Measurements from ENCODE around the gene CACNB1.

CACNB1 gene
- total RNA-seq = 7.6 to 14.9 reads per million in 2 experiments

DNA sequence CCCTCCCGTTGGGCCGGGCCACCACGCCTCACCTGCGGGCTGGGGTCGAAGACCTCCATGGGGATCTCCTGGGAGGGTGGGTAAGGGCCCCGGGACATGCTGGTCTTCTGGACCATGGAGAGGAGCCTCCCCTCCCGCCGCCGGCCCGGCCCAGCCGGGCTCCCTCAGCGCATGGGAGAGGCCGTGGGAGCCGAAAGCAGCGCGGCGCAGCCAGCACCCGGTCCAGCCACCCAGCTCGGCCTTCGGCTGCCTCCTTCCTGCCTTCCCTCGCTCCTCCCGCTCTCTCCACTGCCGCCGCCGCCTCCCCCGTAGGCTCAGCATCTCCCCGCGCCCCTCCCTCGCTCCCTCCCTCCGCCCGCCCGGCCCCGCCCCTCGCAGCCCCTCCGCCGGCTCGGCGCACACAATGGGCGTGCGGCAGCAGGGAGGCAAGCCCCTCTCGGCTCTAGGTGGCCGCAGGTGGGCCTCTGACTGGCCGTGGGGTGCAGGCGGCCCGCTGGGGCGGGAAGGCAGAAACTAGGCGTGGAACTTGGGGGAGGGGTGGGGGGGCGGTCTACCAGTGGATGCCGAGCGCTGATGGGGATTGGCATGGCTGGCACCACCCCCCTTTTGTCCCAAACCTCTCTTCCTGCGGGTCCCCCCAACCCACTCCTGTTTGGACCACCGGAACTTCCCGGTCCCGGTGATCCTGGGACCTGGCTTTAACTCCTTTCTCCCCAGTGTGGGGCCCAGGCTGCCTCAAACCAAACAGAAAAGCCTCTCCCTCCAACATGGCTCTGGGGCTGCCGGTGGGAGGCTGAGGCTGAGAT, at the start of gene CACNB1:
Gene CACNB1 (minus strand): TSS at position 290 of the 806 bp plus-strand sequence. CDS start 174 bp downstream, at position 116.
- DNase-seq (ENCODE audit: low read depth) = peak; percentile 65

DNA sequence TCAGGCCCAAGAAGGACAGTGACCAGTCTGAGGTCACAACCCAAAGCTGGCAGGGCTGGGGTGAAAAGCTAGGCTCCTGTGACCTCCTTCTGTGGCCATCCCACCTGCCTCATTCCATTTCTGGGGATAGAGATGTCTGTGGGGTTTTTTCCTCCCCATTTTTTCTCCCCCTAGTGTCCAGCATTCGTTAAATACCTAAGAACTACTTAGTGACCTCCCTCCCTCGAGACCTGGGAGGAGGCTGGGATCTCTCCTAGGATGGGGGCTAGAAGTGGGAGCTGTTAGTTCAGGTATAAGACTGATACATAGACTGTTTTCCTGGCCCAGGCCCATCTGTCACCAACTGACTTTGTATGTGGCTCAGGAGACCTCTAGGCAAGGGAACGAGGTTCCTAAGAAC, 48.8 kb upstream of the CACNB1 start:
- no peak for DNase-seq (ENCODE audit: low read depth)

DNA sequence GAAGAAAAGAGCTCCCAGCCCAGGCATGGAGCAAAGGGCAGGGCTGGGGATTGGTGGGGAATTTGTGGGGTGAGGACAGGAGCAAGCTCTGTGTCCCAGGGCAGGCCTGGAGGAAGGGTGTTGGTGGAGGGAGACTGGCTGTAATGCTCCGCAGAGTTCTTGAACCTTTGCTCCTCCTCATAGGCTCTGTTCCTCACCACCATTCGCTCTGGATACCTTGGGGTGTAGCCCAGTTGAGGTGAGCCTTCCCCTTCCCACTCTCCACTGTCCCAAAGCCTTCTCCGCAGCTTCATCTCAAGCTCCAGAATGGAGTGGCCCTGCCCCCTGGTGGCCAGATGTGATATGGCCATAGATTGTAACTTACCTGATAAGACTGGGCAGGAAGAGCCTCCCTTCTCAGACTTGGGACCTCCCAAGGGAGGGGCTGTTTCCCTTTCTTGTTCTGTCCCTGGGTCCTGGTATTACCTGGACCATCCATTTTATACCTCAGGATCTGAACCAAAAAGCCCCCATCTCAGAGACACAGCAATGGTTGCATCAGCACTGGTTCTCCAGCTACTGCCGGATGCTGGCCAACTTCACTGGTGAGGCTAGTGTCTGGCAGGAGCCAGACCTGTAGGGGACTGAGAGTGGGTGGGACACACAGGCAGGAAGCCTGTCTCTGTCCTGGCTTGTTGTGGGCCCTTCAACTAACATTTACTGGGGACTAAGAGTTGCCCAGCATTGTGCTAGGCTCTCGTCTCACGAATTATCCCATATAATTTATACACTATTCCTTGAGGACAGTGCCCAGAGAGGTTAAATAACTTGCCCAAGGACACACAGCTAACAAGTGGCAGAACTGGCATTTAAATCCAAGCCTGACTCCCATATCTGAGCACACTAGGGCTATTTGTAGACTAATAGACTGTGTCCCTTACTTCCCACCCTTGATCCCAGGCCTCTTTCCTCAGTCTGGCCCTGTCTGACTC, 47.4 kb upstream of the CACNB1 start:
- peak; percentile 76 for DNase-seq (ENCODE audit: low read depth)

GRCh38 chr17:39244016-39244599, 46.6 kb upstream of the CACNB1 start:
- DNase-seq (ENCODE audit: low read depth) = no peak

DNA sequence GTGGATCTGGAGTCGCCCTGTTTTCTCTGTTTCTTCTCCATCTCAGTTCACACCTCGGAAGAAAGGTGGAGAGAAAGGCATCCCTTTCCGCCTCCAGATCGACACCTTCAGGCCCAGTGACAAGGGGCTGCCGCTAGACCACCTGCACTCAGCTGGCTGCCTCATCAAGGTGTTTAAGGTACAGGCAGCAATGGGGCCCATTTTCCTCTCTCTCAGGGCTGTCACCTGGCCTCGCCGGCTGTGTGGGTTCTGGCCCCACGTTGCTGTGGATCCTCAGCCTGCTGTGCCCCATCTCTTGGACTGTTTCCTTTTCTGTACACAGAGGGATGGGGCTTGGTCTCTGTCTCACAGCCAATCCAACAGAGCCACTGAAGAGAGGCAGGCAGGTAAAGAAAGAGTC, 45.7 kb upstream of the CACNB1 start:
- no peak for DNase-seq (ENCODE audit: low read depth)

GRCh38 chr17:39240631-39241030, 43.2 kb upstream of the CACNB1 start:
- no peak for DNase-seq (ENCODE audit: low read depth)

- DNase-seq (ENCODE audit: low read depth) = peak; percentile 57
Observed at GRCh38 chr17:39239640-39240314, 42.3 kb upstream of the CACNB1 start.

DNA sequence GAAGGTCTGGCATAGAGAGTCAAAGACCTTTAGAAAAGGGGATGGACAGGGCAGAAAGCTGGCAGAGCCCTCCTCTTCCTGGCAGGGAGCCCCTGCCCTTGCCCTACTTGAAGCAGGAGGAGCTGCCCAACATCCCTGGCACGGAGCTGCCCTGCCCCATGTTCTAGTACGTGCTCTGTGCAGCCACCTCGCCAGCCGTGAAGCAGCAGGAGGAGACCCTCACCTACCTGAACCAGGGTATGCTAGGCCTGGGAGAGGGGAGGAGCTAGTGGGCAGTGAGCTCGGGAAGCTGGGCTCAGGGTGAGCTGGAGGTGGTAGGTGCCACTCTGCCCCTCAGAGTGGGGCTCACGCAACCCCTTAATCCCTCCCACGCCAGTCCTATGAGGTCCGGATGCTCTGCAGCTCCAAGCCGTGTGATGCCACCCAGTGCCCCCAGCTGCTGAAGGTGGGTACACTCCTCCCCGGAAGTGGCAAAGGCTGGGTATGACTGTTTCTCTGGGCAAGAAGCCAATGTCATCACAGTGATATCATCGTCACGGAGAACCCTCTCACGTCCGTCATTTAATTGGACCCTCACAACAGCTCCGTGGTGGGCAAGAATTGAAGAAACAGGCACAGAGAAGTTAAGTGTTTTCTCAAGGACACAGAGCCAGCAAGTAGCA, 41.0 kb upstream of the CACNB1 start:
- peak; percentile 73 for DNase-seq (ENCODE audit: low read depth)

- DNase-seq (ENCODE audit: low read depth) = no peak
Observed at GRCh38 chr17:39237586-39237985, 40.1 kb upstream of the CACNB1 start.

DNA sequence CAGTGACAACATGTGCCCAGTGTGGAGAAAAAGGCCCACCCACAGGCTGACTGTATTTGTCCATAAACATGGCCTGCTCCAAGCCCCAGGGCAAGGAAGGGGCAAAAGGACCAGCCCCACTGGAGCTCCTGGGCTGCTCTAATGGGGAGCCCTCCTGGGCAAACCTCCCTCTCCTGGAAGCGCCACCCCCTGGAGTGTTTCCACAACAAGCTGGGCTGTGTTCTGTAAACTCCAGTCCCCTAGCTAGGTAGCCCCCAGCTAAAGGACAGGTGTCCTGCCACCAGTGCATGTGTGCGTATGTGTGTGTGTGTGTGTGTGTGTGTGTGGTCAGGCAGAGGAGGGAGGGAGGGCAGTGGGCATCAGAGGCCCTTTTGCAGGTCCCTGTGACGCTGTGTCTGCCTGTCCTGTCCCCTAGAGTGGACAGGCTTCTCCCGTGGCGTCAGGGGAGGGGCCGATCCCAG, 39.5 kb upstream of the CACNB1 start:
- DNase-seq (ENCODE audit: low read depth) = no peak

DNA sequence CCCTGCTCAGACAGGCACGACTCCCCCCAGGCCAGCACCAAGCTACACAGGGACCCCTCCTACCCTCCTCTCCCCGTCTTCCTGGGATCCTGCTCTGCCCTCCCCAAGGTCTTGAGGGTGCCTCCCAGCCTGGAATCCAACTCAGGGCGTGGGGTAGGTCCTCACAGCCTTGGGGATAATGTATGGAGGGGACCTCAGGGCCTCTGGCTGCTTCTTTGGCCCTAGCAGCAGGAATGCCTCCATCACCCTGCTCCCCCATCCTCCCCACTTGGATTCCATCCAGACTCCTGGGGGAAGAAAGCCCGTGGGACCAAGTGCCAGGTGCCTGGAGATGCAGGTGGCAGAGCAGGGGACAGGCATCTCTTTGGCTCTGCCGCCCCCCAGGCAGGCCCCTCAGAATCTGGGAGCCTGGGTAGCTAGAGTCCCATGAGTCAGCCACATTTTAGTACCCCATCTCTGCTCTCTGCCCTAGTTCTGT, 39.0 kb upstream of the CACNB1 start:
- DNase-seq (ENCODE audit: low read depth) = no peak

DNA sequence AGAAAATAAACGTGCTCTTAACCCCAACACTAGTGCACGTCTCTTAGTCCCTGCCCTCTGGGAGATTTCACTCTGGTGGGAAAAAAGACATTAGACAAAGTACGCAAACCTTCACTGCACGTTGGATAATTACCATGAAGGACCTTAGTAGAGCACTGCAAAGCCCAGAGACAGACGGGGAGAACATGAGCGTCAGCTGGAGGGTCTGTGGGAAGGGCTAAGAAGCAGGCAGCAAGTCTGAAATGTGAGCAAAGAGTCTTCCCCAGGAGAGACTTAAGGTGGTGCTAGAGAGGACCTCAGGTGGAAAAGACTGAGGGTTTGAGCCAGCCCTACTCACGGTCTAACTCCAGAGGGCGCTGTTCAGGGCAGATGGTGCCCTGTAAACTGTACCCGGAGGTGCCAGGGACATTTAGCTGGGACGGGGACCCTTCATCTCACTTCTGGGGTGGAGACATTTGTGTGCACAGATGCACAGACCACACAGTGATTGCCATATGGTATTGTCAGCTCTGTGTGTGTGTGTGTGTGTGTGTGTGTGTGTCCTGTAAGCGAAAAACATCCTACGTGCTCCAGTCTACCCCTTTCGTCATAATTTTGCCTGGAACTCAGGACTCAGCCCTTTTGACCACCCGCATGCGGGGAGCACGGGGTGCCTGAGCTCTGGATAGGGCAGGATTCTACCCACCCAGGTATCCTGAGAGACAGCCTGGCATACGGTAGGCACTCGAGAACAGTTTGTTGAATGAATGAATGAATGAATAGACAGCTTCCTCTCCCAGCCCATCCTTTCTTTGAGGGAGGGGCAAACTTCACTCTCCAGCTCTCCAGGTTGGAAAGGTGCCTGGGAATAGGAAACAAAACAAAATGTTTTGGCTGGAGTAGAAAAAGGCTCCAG, 38.3 kb upstream of the CACNB1 start:
- DNase-seq (ENCODE audit: low read depth) = no peak

DNA sequence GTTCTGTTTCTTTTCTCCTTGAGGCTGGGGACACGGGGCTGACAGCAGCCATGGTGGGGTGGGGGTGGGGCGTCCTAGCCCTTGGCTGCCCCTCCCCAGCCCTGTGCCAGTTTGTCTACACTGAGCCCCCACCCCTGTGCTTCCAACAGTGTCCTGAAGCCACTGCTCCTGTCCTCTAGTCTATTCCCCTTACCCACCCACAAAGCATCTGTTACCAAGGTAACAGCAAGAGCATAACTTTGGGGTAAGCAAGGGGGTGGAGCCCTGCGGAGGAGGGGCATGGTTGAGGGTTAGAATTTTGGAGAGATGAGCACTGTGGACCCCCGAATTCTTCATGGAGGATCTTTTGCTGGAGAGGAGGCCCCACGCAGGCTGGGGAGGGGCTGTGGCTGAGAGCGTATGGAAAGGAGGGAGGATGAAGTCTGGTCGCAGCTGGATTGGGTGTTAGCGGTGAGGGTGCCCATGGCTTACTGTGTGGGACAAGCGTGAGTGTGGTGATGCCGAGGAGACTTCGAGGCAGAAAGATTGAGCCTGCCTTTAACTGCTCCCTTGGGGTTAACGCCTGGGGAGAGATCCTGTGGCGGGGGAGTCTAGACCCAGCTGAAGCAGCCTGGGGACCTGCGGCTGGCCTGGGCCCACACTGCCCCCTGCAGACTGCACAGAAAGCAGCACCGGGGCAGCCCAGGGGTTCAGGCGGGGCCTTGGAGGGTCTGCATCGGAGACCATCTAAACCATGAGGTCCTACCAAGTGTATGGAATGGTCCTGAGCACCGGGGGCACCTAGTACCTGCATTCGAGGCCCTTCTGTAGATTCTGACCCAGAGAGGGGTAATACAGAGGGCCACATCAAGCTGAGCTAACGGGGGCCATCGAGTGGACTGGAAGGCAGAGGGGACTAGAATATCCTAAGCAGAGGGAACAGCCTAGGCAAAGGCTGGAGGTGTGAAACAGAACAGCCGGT, 34.4 kb upstream of the CACNB1 start:
- peak; percentile 46 for DNase-seq (ENCODE audit: low read depth)

GRCh38 chr17:39231091-39231561, 33.7 kb upstream of the CACNB1 start:
- no peak for DNase-seq (ENCODE audit: low read depth)

DNA sequence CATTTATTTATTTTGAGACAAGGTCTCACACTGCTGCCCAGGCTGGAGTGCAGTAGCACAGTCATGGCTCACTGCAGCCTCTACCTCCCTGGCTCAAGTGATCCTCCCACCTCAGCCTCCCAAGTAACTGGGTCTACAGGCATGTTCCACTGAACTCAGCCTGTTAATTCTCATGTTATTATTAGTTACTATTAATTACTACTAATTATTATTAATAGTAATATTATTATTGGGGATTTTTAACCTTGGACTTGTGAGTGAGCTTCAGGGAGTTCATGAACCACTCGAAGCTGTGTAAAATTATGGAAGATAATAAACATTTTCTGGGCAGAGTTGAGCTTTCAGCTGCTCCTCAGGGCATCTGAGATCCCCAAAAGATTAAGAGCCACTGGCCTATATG, 32.9 kb upstream of the CACNB1 start:
- no peak for DNase-seq (ENCODE audit: low read depth)

DNA sequence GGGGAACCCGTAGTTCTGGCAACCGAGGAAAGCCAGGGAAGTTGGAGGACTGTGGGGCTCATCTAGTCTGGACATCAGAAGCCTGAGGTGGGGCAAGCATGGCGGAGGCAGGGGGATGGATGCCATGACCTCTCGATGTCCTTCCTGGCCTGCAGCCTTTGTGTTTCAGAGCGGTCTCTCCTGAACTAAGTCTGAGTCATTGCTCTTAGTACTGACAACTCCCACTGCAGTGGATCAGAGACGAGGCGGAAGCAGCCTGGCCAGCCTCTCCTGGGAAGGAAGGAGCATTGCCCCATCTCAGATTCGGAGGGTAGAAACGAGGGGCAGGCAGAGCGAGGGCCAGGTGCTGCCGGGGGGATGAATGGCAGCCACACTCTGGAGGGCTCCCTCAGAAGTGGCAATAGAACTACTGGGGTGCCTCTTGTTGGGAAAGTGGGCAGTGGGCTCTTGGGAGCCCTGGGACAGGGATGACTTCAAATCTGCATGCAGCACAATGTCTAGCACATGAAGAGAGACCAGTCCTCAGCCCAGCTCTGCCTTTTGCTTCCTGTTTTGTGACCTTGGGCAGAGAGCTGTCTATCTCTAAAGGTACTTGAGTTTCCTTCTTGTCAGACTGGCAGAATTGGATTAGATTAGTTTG, 31.9 kb upstream of the CACNB1 start:
- DNase-seq (ENCODE audit: low read depth) = no peak

GRCh38 chr17:39227364-39227919, 30.0 kb upstream of the CACNB1 start:
- no peak for DNase-seq (ENCODE audit: low read depth)

All from T follicular helper cell (primary cell).